Cardiac muscle cell (in vitro differentiated cells and primary cell): ENCODE results near the gene BRD4. TPM values are rescaled to one million over a fixed set of nuclear protein-coding genes. Genes with fewer than 3 reads are reported as not detected.

Source experiments
- DNase-seq, 2 donors: peaks; one replicate each; pipeline versions ENCODE4 v3.0.0 to v3.0.0-alpha.2; 2010 to 2017; ENCODE audit warnings: low read depth in 1 of 2, low spot score in 1 of 2
- H3K27ac ChIP-seq: fragments of 200-600 bp; sonication (generic); 2 replicates; pipeline ENCODE4 v1.5.1; 2016
- H3K27me3 ChIP-seq: fragments of 200-600 bp; sonication (generic); 2 replicates; pipeline ENCODE4 v1.6.0; 2016; ENCODE audit warnings: control low read depth
- H3K36me3 ChIP-seq: fragments of 200-600 bp; sonication (generic); 2 replicates; pipeline ENCODE4 v1.5.1; 2016; ENCODE audit warnings: control low read depth
- H3K4me1 ChIP-seq: fragments of 200-600 bp; sonication (generic); 2 replicates; pipeline ENCODE4 v1.8.1; 2017; ENCODE audit warnings: low read depth, mild to moderate bottlenecking, mixed run types
- H3K4me3 ChIP-seq: fragments of 200-600 bp; sonication (generic); 2 replicates; pipeline ENCODE4 v1.5.1; 2016; ENCODE audit warnings: mild to moderate bottlenecking
- H3K9me3 ChIP-seq: fragments of 200-600 bp; sonication (generic); 2 replicates; pipeline ENCODE4 v1.5.1; 2017; ENCODE audit warnings: low read depth, mild to moderate bottlenecking, control low read depth
- polyA plus RNA-seq: library from polyadenylated mRNA; unstranded; fragments of >200 nt; fragmentation: Nextera tagmentation; extraction: Ambion mirVana; gene quantifications from 2 replicates; pipeline ENCODE4 v1.2.1, GENCODE V29; 2016
- total RNA-seq: library from RNA; depleted of rRNA; stranded (reverse); fragments of >200 nt; gene quantifications from 2 replicates; pipeline ENCODE4 v1.2.3, GENCODE V29; 2016
- TF ChIP-seq, protein P1 (sequence below): IDR thresholded peaks from 2 replicates; pipeline ENCODE4 v1.5.1; 2012; ENCODE audit warnings: low read depth, mild to moderate bottlenecking, low read length

Gene BRD4
- total and polyA plus RNA-seq, 2 experiments from 2014 or later: 42.5 to 86.1 TPM

DNA sequence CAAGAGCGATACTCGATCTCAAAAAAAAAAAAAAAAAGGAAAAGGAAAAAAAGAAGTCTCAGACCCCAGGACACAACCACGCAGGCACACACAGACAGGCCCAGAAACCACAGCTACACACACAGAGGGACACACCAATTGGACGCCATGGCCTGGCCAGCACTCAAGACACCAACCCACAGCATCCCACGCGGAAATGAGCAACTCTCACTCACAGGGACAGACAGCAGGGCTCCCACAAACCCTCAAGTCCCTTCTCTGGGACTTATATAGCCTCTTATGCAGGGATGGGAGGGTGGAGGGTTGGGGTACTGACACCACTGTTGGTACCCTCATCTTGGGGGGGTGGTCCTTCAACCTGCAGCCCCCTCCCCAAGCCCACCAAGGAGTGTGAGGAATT lies 137.4 kb downstream of the BRD4 start:
- H3K4me3 ChIP-seq: peak overlapping the region; percentile 45
- H3K9me3 ChIP-seq: no peaks in the 10 kb centered on the region
- peaks cover 12% of the 10 kb centered on the region for H3K36me3 ChIP-seq
- H3K4me1 ChIP-seq: no peaks in the 10 kb centered on the region
- H3K27me3 ChIP-seq: no peaks in the 10 kb centered on the region
- peak in 1 of 2 donors; percentile 63 for DNase-seq
- H3K27ac ChIP-seq: no peak overlapping the region
- TF ChIP-seq, protein P1, sequence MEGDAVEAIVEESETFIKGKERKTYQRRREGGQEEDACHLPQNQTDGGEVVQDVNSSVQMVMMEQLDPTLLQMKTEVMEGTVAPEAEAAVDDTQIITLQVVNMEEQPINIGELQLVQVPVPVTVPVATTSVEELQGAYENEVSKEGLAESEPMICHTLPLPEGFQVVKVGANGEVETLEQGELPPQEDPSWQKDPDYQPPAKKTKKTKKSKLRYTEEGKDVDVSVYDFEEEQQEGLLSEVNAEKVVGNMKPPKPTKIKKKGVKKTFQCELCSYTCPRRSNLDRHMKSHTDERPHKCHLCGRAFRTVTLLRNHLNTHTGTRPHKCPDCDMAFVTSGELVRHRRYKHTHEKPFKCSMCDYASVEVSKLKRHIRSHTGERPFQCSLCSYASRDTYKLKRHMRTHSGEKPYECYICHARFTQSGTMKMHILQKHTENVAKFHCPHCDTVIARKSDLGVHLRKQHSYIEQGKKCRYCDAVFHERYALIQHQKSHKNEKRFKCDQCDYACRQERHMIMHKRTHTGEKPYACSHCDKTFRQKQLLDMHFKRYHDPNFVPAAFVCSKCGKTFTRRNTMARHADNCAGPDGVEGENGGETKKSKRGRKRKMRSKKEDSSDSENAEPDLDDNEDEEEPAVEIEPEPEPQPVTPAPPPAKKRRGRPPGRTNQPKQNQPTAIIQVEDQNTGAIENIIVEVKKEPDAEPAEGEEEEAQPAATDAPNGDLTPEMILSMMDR: no peak

DNA sequence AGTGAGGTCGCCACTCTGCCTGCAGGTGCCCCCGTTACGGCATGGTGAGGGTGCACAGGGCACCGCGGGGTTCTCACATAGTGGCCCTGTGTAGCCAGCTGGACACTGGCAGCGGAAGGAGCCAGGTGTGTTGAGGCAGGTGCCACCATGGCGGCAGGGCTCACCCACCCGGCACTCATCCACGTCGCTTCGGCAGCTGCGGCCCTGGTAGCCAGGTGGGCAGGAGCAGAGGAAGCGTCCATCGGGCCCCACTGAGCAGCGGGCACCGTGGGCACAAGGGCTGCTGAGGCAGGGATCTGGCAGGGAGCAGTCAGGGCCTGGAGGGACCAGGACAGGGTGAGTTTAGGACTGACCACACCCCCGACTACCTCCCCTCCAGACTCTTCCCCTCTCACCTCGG lies 140.4 kb downstream of the BRD4 start:
- Histone ChIP-seq H3K36me3 (peaks cover 23% of the 10 kb centered on the region), H3K4me1 (no peaks in the 10 kb centered on the region), H3K27ac (no peak overlapping the region), H3K9me3 (no peaks in the 10 kb centered on the region), H3K4me3 (no peak overlapping the region), H3K27me3 (no peaks in the 10 kb centered on the region)
- DNase-seq: no peak
- TF ChIP-seq, protein P1: no peak

DNA sequence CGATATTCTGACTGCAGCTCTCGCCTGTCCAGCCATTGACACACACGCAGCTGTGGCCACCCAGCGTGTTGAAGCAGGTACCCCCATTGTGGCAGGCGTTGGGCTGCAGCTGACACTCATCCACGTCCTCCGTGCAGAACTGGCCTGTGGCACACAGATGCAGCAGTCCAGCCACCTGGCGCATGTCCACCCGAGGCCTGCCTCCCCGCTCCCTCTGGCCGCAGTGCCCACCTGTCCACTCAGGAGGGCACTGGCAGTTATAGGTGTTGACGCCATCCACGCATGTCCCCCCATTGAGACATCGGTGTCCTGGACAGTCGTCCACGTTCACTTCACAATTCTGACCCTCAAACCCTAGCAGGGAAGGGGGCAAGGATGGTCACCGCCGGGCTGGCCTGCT lies 140.8 kb downstream of the BRD4 start:
- H3K4me1 ChIP-seq: no peaks in the 10 kb centered on the region
- TF ChIP-seq, protein P1: no peak
- no peaks in the 10 kb centered on the region for H3K9me3 ChIP-seq
- no peaks in the 10 kb centered on the region for H3K27me3 ChIP-seq
- DNase-seq: no peak
- no peak overlapping the region for H3K4me3 ChIP-seq
- H3K27ac ChIP-seq: no peak overlapping the region
- peaks cover 27% of the 10 kb centered on the region for H3K36me3 ChIP-seq

DNA sequence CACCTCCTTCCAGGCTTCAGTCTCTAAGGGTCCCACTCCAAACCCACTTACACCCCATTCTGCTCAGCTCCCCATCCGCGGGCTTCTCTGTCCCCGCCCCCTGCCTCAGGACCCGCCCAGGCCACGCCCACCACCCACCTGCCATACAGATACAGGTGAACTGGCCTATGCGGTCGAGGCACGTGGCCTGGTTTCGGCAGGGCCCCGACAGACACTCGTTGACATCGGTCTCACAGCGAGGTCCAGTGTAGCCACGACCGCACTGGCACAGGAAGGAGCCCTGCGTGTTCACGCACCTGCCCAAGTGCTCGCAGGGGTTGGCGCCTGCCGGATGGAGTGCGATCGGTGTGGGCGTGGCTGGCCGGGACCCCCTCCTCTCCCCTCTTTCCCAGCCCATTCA lies 143.5 kb downstream of the BRD4 start:
- H3K4me3 ChIP-seq: no peak overlapping the region
- H3K4me1 ChIP-seq: no peaks in the 10 kb centered on the region
- H3K27ac ChIP-seq: no peak overlapping the region
- peaks cover 37% of the 10 kb centered on the region for H3K36me3 ChIP-seq
- H3K9me3 ChIP-seq: no peaks in the 10 kb centered on the region
- DNase-seq: no peak
- no peaks in the 10 kb centered on the region for H3K27me3 ChIP-seq
- TF ChIP-seq, protein P1: no peak

DNA sequence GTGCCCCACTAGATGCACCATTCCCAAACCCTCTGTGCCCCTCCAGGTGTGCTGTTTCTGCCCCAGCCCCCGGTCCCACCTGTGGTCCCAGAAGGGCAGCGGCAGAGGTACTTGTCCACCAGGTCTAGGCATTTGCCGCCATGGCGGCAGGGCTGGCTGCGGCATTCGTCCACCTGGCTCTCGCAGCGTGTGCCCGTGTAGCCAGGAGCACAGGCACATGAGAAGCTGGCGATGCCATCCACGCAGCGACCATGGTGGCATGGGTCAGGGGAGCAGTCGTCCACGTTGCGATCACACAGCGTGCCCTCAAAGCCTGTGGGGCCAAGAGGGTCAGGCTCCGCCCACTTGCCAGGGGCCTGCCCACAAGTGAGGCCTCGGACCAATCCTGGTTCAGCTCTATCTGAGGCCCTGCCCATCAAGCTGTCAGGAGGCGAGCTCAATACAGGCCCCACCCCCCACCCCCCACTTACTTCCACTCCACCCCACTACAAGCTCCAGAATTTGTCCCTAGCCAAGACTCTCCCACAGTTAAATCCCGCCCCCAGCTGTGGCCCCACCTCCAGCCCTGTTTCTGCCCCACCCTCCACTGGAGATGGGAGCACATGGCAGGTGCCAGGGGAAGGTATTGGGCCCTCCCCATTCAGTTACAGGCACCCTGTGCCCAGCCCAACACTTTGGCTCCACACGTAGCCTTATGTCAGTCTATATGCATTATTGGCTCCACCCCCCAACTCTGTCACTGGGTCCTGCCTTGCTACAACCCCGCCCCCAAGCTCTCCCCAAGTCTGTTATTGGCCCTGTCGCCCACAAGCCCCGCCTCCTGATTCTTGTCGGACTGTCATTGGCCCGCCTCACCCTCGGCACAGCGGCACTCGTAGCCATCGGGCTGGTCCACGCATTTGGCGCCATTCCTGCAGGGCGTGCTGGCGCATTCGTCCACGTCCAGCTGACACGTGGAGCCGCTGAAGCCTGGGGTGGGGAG lies 145.0 kb downstream of the BRD4 start:
- H3K9me3 ChIP-seq: no peaks in the 10 kb centered on the region
- H3K27ac ChIP-seq: no peak overlapping the region
- TF ChIP-seq, protein P1: no peak
- no peaks in the 10 kb centered on the region for H3K27me3 ChIP-seq
- H3K4me3 ChIP-seq: no peak overlapping the region
- no peak for DNase-seq
- no peaks in the 10 kb centered on the region for H3K4me1 ChIP-seq
- peaks cover 37% of the 10 kb centered on the region for H3K36me3 ChIP-seq

Other genes with a start within 250 kb of the BRD4 start
- gene SYDE1, start 225.1 kb downstream of the BRD4 start, total RNA-seq: 26.1 and 48.3 TPM in 2 replicates
- 13.2 and 14.5 TPM in 2 replicates for gene SYDE1, start 225.1 kb downstream of the BRD4 start, polyA plus RNA-seq
- gene NOTCH3, start 131.5 kb downstream of the BRD4 start, total RNA-seq: 27.2 and 40.4 TPM in 2 replicates
- gene NOTCH3, start 131.5 kb downstream of the BRD4 start, polyA plus RNA-seq: 19.9 and 28.5 TPM in 2 replicates
- gene EPHX3, start 100.1 kb downstream of the BRD4 start, total RNA-seq: 0.70 and 1.9 TPM in 2 replicates
- 4.0 and 4.6 TPM in 2 replicates for gene EPHX3, start 100.1 kb downstream of the BRD4 start, polyA plus RNA-seq
- gene AKAP8, start 47.2 kb upstream of the BRD4 start, total RNA-seq: 16.3 and 34.5 TPM in 2 replicates
- gene AKAP8, start 47.2 kb upstream of the BRD4 start, polyA plus RNA-seq: 17.8 and 24.1 TPM in 2 replicates
- 207 and 410 TPM in 2 replicates for gene AKAP8L, start 86.4 kb upstream of the BRD4 start, total RNA-seq
- 235 and 328 TPM in 2 replicates for gene AKAP8L, start 86.4 kb upstream of the BRD4 start, polyA plus RNA-seq
- gene WIZ, start 117.4 kb upstream of the BRD4 start, total RNA-seq: 60.4 and 82.7 TPM in 2 replicates
- 40.3 and 45.9 TPM in 2 replicates for gene WIZ, start 117.4 kb upstream of the BRD4 start, polyA plus RNA-seq
- gene RASAL3, start 132.0 kb upstream of the BRD4 start, total RNA-seq: 0.14 TPM in 1 of 2 replicates, not detected in the other
- 0.46 TPM in 1 of 2 replicates, not detected in the other for gene RASAL3, start 132.0 kb upstream of the BRD4 start, polyA plus RNA-seq
- gene PGLYRP2, start 147.0 kb upstream of the BRD4 start, total RNA-seq: not detected in 2 replicates
- gene PGLYRP2, start 147.0 kb upstream of the BRD4 start, polyA plus RNA-seq: not detected in 2 replicates
- gene CYP4F22, start 176.0 kb upstream of the BRD4 start, total RNA-seq: not detected in 2 replicates
- not detected in 2 replicates for gene CYP4F22, start 176.0 kb upstream of the BRD4 start, polyA plus RNA-seq